ENCODE data around the gene MNAT1.
A peak's percentile ranks its signal among the peaks of the same experiment; 100 is the strongest.

MNAT1 gene

DNA sequence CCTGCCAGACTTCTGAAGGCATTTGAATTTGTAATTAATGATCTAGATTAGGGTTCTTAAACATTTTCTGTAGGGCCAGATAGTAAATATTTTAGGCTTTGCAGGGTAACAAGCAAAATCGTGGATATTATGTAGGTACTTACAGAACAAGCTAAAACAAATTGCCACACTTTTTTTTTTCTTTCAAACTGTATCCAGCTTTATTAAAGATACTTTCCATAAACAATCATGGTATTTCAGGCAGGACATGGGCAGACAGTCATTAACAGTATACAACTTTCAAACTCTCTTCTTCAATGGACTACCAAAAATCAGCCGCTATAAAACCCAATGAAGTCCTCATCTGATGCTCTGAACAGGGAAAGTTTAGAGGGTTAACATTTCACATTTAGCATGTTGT is 236.7 kb downstream of the MNAT1 start:
- DNase-seq = no peak

DNA sequence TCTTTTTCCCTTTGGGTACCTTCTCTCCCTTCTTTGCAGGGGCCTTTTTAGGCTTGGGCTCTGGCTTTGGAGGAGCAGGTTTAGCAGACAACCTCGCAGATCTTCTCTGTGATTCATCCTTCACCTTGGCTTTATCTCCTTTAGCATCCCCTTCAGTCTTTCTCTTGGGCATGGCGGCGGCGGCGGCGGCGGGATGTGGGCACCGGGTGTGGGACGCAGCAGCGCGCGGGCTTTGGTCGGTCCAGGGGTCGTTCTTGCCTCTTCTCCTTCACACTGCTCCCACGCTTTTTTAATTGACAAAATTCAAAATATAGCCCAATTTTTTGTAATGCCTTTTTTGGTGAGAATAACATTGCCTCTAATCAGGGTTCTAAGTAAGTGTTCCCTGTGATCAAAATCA is 237.7 kb downstream of the MNAT1 start:
- DNase-seq = no peak

GRCh38 chr14:60973070-60973469 is 238.5 kb downstream of the MNAT1 start:
- DNase-seq = no peak

GRCh38 chr14:60974090-60974651 is 239.6 kb downstream of the MNAT1 start:
- no peak for DNase-seq

- DNase-seq = no peak
Measured at GRCh38 chr14:60975551-60975950, 241.0 kb downstream of the MNAT1 start.

GRCh38 chr14:60977847-60978246 is 243.3 kb downstream of the MNAT1 start:
- DNase-seq = no peak

GRCh38 chr14:60980811-60981632 is 246.5 kb downstream of the MNAT1 start, which contains the start of the genes SLC38A6 and TRMT5:
SLC38A6 (plus strand) TSS chr14:60981245; CDS start chr14:60981278, 33 bp downstream.
TRMT5 (minus strand) TSS chr14:60981079; CDS start chr14:60980973, 106 bp downstream.
- peak; percentile 94 for DNase-seq

DNA sequence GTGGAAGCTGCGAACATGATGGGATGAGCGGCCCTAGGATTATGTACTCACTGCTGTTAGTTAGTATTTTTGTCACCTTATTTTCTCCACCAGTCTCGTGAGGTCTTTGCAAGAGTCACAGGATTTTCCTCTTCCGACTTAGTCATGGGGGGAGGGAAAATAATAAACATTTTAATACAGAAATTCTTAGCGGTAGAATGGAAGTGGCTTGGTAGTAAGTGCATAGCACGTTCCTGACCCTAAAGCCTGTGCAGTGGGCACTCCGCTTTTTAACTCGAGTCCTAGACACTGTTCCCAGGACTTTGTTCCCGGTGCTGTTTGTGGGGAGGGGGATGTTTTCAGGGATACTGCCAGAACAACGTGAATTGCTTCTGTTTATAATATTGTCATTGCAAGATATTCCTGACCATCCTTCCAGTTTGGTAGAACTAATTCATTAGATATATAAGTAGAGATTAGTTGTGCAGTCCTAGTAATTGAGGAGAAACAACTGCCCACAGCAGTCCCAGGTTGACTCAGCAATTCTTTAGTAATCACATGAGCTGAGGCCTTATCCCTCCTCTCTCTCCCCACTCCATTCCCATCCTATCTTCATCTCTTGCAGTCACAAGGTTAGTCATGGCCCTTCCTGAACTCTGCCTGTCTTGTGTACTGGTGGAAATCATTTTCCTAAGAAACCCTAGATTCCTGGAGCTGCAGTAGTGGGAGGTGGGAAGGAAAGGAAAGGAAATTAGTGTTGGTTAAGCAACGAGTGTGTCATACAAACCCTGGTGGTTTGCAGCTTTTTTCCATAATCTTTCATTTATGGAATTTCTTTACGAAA is 247.3 kb downstream of the MNAT1 start:
- DNase-seq = peak; percentile 36

GRCh38 chr14:60984196-60984595 is 249.6 kb downstream of the MNAT1 start:
- DNase-seq = no peak

GRCh38 chr14:60986500-60986899 is 251.9 kb downstream of the MNAT1 start:
- no peak for DNase-seq

DNA sequence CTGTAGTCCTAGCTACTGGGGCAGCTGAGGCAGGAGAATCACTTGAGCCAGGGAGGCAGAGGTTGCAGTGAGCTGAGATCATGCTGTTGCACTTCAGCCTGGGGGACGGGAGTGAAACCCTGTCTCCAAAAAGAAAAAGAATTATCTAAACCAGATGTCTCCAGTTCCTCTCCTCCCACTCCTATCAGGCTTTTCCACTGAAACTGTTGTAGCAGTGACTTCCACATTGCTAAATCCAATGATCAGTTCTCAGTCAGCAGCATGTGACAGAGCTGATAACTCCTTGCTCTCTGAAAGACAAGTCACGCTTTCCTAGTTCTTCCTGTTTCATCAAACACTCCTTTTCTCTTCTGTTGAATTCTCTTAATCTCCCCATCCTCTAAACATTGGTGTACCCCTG is 255.0 kb downstream of the MNAT1 start:
- DNase-seq = no peak

- no peak for DNase-seq
Measured at GRCh38 chr14:60998617-60999016, 264.1 kb downstream of the MNAT1 start.

DNA sequence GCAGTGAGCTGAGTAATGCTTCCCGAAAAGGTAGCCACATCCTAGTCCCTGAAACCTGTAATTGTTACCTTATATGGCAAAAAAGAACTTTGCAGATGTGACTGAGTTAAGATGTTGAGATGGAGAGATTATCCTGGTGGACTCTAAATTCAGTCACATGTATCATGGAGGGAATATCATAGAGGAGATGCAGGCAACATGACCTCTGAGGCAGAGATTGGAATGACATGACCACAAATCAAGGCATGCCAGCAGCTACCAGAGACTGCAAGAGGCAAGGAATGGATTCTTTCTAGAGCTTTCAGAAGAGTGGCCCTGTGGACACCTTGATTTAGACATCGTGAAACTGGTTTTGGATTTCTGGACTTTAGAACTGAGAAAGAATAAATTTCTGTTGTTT is 265.0 kb downstream of the MNAT1 start:
- no peak for DNase-seq

- no peak for DNase-seq
Measured at GRCh38 chr14:61003571-61003970, 269.0 kb downstream of the MNAT1 start.

DNA sequence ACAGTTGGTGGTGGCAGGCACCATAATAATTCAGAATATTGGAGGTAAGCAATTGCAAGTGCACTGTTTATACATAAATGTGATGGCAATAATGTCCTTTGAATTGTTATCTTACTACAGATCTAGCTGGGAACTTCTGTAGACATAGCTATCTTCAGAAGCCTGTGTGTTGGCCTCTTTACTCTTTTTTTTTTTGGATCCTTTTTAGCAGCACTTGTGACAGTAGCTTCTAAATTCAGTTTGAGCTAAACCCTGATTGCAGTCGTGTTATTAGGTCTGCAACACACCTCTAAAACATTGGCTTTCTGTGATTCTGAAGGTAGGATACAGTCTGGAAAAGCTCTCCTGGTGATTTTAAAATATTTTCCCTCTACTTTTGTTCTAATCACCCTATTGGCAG is 285.0 kb downstream of the MNAT1 start:
- no peak for DNase-seq
